NK-92 (cell line): Measurements from ENCODE around the gene CCDC196.

Source experiments
- DNase-seq: peaks from one replicate; lab custom pipeline; 2025; ENCODE audit not compliant: unreplicated experiment; lab: John Stamatoyannopoulos, UW

CCDC196 gene

GRCh38 chr14:66485910-66486421 is at the start of gene CCDC196:
Gene CCDC196, plus strand, starts transcription at chr14:66486371. Its CDS starts 132 bp downstream, at chr14:66486503.
- DNase-seq, result no peak

GRCh38 chr14:66440801-66441200 is 45.4 kb upstream of the CCDC196 start:
- no peak for DNase-seq

GRCh38 chr14:66442953-66443571 is 43.1 kb upstream of the CCDC196 start:
- no peak for DNase-seq

- no peak for DNase-seq
Observed at GRCh38 chr14:66443785-66444184, 42.4 kb upstream of the CCDC196 start.

- no peak for DNase-seq
Observed at GRCh38 chr14:66444271-66444927, 41.8 kb upstream of the CCDC196 start.

GRCh38 chr14:66445936-66446335 is 40.2 kb upstream of the CCDC196 start:
- no peak for DNase-seq

GRCh38 chr14:66453469-66453868 is 32.7 kb upstream of the CCDC196 start:
- no peak for DNase-seq

- no peak for DNase-seq
Observed at GRCh38 chr14:66459603-66460002, 26.6 kb upstream of the CCDC196 start.

GRCh38 chr14:66464261-66464660 is 21.9 kb upstream of the CCDC196 start:
- DNase-seq, result no peak

GRCh38 chr14:66468778-66469367 is 17.3 kb upstream of the CCDC196 start:
- DNase-seq, result no peak

- DNase-seq, result no peak
Observed at GRCh38 chr14:66471584-66471983, 14.6 kb upstream of the CCDC196 start.

- no peak for DNase-seq
Observed at GRCh38 chr14:66472251-66472650, 13.9 kb upstream of the CCDC196 start.

GRCh38 chr14:66473223-66473622 is 12.9 kb upstream of the CCDC196 start:
- no peak for DNase-seq

GRCh38 chr14:66476964-66477363 is 9.2 kb upstream of the CCDC196 start:
- DNase-seq, result no peak

GRCh38 chr14:66477567-66477966 is 8.6 kb upstream of the CCDC196 start:
- DNase-seq, result no peak

GRCh38 chr14:66482873-66483272 is 3.3 kb upstream of the CCDC196 start:
- DNase-seq, result no peak

- no peak for DNase-seq
Observed at GRCh38 chr14:66483322-66483721, 2.8 kb upstream of the CCDC196 start.

- DNase-seq, result no peak
Observed at GRCh38 chr14:66485029-66485428, 1.1 kb upstream of the CCDC196 start.

GRCh38 chr14:66487164-66487563 is 993 bp downstream of the CCDC196 start:
- DNase-seq, result no peak

- DNase-seq, result no peak
Observed at GRCh38 chr14:66490143-66491111, 4.3 kb downstream of the CCDC196 start.

GRCh38 chr14:66493750-66494149 is 7.6 kb downstream of the CCDC196 start:
- no peak for DNase-seq
